GM12801 (cell line): ENCODE measurements around the gene LARP4.

Experiments
- CTCF ChIP-seq: IDR thresholded peaks from one replicate; pipeline ENCODE4 v1.5.1; 2011; ENCODE audit warnings: control low read depth; ENCODE audit not compliant: insufficient read length; ENCODE audit errors: extremely low read depth

The LARP4 gene

GRCh38 chr12:50403001-50403440, 2.3 kb downstream of the LARP4 start:
- TF ChIP-seq CTCF: no peak

GRCh38 chr12:50404307-50404706, 3.6 kb downstream of the LARP4 start:
- TF ChIP-seq CTCF: no peak

- no peak for TF ChIP-seq CTCF
Observed at GRCh38 chr12:50411051-50411660, 10.5 kb downstream of the LARP4 start.

GRCh38 chr12:50415899-50416479, 15.3 kb downstream of the LARP4 start:
- no peak for TF ChIP-seq CTCF

- no peak for TF ChIP-seq CTCF
Observed at GRCh38 chr12:50419112-50419909, 18.6 kb downstream of the LARP4 start.

GRCh38 chr12:50425589-50426258, 25.0 kb downstream of the LARP4 start:
- no peak for TF ChIP-seq CTCF

GRCh38 chr12:50440288-50440687, 39.6 kb downstream of the LARP4 start:
- TF ChIP-seq CTCF: no peak
